Cardiac fibroblast (primary cell): ENCODE measurements around the gene SUN1.
A peak's percentile ranks its signal among the peaks of the same experiment; 100 is the strongest.

ENCODE experiments used
- DNase-seq, 2 donors: peaks; one replicate each; pipeline versions ENCODE4 v3.0.0 to v3.0.0-alpha.2; 2010; ENCODE audit warnings: low read depth in 2 of 2
- H3K4me3 ChIP-seq, 2 donors: replicated peaks in 1 of 2; 1 replicate in 1 of 2; 2 replicates in 1 of 2; pipeline ENCODE4 v1.5.1; 2011; ENCODE audit warnings: low read depth in 2 of 2, low read length in 2 of 2, mild to moderate bottlenecking in 2 of 2, moderate library complexity in 1 of 2
- CTCF ChIP-seq: IDR thresholded peaks from one replicate; pipeline ENCODE4 v1.5.1; 2011; ENCODE audit warnings: low read depth, mild to moderate bottlenecking, low read length, inconsistent platforms

Gene SUN1

GRCh38 chr7:863106-863505, 30.8 kb downstream of the SUN1 start:
- DNase-seq: no peak
- no peak overlapping the region for H3K4me3 ChIP-seq
- no peak for TF ChIP-seq CTCF

- no peak overlapping the region for H3K4me3 ChIP-seq
- TF ChIP-seq CTCF: no peak
- no peak for DNase-seq
These were observed 33.6 kb downstream of the SUN1 start for GRCh38 chr7:865921-866320.

GRCh38 chr7:867001-867405, 34.7 kb downstream of the SUN1 start:
- no peak for TF ChIP-seq CTCF
- DNase-seq: peak in 1 of 2 donors; percentile 77
- H3K4me3 ChIP-seq: no peak overlapping the region

GRCh38 chr7:867406-868188, 35.3 kb downstream of the SUN1 start:
- no peak for TF ChIP-seq CTCF
- peak; percentile 48 to 49 for DNase-seq
- no peak overlapping the region for H3K4me3 ChIP-seq

GRCh38 chr7:868189-868486, 35.9 kb downstream of the SUN1 start:
- H3K4me3 ChIP-seq: no peak overlapping the region
- TF ChIP-seq CTCF: no peak
- DNase-seq: no peak

- no peak for TF ChIP-seq CTCF
- H3K4me3 ChIP-seq: no peak overlapping the region
These were observed 37.1 kb downstream of the SUN1 start for GRCh38 chr7:869348-869747.

More at GRCh38 chr7:869348-869747, 37.1 kb downstream of the SUN1 start:
- no peak for DNase-seq
